Fibroblast of the aortic adventitia (primary cell): ENCODE measurements around the gene CCL26. TPM values are rescaled to one million over a fixed set of nuclear protein-coding genes. Genes with fewer than 3 reads are reported as not detected.
A peak's percentile ranks its signal among the peaks of the same experiment; 100 is the strongest.

Experiments
- DNase-seq: peaks from one replicate; pipeline ENCODE4 v3.0.0-alpha.2; 2010; ENCODE audit warnings: low read depth
- H3K4me3 ChIP-seq: 2 replicates; pipeline ENCODE4 v1.5.1; 2011; ENCODE audit warnings: low read depth, mild to moderate bottlenecking, control low read depth, low read length, moderate library complexity
- total RNA-seq: library from RNA; depleted of rRNA; stranded (reverse); fragments of >200 nt; gene quantifications from 2 replicates; pipeline ENCODE4 v1.2.3, GENCODE V29; 2012; ENCODE audit warnings: low replicate concordance
- TF ChIP-seq, protein P1 (sequence below): IDR thresholded peaks from 2 replicates; pipeline ENCODE4 v1.5.1; 2011; ENCODE audit warnings: mild to moderate bottlenecking, low read length, control low read depth, inconsistent platforms; ENCODE audit not compliant: insufficient read depth

CCL26 gene
- total RNA-seq, 1 donor, result 1.2 TPM

DNA sequence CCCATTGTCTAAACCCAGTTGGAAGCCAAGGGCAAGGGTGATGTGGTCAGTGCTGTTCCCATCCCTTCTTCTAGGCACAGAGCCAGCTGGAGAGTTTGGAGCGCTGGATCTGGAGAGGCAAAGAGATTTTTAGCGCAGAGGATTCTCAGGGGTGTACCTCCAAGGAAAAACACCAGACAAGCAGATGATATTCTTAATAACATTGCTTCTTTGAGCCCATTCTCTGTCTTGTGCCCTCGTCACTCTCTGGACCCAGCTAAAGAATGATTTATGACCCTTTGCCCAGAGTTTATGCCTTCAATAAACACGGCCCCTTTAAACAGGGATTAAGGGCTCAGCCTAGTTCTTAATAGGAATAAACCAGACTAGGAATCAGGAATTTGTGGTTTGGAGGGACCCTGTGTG lies 28.6 kb downstream of the CCL26 start:
- no peak overlapping the region for H3K4me3 ChIP-seq
- peak; percentile 44 for DNase-seq
- TF ChIP-seq, protein P1, sequence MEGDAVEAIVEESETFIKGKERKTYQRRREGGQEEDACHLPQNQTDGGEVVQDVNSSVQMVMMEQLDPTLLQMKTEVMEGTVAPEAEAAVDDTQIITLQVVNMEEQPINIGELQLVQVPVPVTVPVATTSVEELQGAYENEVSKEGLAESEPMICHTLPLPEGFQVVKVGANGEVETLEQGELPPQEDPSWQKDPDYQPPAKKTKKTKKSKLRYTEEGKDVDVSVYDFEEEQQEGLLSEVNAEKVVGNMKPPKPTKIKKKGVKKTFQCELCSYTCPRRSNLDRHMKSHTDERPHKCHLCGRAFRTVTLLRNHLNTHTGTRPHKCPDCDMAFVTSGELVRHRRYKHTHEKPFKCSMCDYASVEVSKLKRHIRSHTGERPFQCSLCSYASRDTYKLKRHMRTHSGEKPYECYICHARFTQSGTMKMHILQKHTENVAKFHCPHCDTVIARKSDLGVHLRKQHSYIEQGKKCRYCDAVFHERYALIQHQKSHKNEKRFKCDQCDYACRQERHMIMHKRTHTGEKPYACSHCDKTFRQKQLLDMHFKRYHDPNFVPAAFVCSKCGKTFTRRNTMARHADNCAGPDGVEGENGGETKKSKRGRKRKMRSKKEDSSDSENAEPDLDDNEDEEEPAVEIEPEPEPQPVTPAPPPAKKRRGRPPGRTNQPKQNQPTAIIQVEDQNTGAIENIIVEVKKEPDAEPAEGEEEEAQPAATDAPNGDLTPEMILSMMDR, result no peak

DNA sequence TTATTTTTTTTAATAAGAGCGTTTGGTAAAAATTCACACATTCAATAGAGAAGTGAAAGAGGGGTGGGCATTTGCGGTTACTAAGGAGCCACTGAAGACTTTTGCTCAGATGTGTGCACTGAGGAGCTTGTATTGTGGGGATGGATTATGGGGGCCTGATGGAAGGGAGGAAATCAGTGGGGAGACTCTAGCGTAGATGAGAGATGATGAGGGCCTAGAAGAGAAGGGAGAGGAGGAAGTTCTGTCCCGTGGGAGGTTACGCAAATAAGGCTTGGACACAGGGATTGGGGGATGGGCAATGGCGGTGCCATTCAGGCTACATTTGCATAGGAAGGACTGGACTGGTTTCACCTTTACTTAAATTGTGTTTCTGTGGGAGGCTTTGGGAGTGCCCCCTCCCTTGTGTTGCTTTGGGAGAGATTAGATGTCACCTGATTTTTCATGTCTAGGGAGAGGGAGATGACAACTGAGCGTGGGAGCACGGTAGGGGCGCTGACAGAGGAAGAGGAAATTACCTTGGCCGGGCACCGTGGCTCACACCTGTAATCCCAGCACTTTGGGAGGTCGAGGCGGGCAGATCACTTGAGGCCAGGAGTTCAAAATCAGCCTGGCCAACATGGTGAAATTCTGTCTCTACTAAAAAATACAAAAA lies 31.0 kb downstream of the CCL26 start:
- DNase-seq, result no peak
- TF ChIP-seq, protein P1, result no peak
- H3K4me3 ChIP-seq, result no peak overlapping the region

DNA sequence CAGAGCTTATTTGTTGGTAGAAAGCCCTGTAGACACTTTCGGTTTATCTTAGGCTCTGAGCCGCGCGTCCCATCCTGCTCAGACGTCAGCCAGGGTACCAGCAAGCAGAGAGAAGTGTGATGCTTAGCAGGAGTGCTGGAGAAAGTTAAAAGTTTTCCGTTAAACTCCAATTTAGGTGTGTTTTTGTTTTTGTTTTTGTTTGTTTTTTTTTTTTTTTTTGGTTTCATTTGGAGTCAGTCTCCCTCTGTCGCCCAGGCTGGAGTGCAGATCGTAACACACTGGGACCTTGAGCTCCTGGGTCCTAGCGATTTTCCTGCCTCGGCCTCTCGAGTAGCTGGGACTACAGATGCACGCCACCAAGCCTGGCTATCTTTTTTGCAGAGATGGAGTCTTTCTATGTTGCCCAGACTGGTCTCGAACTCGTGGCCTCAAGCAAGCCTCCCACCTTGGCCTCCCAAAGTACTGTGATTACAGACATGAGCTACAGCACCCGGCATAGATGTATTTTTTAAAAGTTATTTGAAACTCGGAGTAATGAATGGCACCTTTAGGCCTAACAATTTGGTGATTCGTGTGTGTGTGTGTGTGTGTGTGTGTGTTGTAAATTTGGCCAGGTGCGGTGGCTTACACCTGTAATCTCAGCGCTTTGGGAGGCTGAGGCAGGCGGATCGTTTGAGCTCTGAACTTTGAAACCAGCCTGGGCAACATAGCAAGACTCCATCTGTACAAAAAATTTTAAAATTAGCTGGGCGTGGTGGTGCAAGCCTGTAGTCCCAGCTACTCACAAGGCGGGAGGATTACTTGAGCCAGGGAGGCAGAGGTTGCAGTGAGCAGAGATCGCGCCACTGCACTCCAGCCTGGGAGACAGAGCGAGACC lies 32.0 kb downstream of the CCL26 start:
- TF ChIP-seq, protein P1, result no peak
- DNase-seq, result peak; percentile 50
- peak overlapping the region; percentile 77 for H3K4me3 ChIP-seq

DNA sequence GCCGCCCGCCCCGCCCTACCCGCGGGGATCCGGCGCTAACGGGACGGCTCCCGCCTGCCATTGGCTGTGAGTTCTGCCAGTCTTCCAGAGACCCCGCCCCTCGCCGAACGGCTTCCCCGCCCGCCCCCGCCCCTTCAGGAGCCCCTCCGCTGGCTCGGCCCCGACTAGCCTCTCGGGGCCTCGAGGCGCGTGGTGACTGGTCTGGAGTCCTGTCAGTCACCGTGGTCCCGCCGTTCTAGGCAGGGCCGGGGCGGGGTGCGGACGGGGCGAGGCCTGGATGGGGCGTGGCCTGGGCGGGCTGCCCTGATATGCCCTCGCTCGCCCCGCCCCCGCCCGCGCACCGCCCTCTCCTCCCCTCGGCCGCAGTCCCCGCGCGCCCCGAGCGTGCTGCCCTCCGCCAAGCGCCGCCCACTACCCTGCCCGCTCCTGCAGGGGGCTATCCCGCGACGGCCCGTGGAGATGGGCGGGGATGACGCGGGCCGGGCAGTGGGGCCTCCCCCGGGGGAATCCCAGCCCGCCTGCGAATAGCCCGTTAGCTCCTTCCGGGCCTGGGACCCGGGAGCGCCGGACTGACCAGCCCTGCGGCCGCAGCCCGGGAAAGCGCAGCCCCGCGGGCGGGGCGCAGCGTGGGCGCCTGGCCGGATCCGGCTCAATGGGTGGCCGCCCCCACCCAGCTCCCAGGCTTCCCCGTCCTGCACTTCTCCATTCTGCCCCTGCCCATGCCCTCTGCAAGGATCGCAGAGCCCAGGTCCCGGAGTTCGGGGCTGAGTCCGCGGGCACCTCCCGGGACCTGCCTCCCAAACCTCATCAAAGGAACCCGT lies 32.8 kb downstream of the CCL26 start:
- TF ChIP-seq, protein P1, result no peak
- H3K4me3 ChIP-seq, result peak overlapping the region; percentile 91
- DNase-seq, result peak; percentile 96

DNA sequence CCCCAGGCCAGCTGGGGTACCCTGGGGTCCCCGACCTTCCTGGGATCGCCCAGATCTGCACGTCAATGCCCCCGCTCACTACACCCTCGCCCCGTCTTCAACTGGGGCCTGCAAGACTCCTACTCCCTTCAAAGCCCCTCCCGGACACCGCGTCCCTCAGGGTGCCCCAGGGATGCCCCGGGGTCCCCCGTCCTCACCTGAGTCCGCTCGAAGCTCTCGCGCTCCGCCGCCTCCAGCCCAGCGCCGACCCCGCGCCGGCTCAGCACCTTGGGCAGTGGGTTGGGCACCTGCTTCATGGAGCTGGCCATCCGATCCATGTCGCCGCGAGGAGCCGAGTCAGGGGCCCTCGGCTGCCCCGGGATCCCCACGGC lies 33.4 kb downstream of the CCL26 start, which contains the start of gene HIP1:
HIP1 (minus strand) TSS at position 338 of the 371 bp plus-strand sequence; CDS start at position 317, 21 bp downstream.
- no peak for DNase-seq
- peak within 1 kb of the TSS; percentile 91 for H3K4me3 ChIP-seq
- TF ChIP-seq, protein P1, result no peak

DNA sequence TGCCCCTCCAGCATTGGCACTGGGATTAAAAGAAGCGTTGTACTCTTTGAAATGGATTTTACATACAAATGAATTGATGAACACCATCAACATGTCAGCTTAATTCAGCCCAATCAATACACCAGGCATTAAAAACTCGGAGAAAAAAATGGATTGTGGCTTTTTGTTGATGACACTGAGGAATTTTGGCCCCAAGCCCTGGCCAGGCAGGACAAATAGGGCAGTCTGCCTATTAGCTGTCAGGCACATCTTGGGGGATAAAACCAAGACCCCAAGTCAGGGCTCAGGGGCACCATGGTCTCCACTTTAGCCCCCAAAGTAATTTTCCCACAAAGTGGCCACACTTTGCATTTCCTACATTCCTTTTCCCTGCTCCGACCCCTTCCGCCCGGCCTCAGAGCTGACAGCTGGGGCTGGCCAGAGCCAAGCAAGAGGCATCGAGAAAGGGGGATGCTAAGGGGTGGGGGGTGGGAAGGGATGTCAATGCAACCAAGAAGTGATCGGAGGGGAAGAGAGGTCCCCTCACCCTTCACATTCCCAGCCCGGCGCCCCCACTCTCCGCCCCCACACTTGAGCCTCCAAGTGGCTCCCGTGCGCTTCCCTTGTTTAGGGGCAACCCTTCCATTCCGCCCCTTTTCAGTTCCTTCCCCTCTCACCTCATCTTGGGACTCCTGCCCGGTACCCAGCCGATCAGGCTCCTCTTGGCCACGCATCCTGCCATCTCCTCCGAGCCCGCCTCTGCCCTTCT lies 34.0 kb downstream of the CCL26 start:
- peak overlapping the region; percentile 91 for H3K4me3 ChIP-seq
- TF ChIP-seq, protein P1, result no peak
- no peak for DNase-seq
